Measurements from ENCODE around the gene SLC30A2. TPM values are rescaled to one million over a fixed set of nuclear protein-coding genes. Genes with fewer than 3 reads are reported as not detected.

SLC30A2 gene
- total and polyA plus RNA-seq, 10 donors, result not detected

DNA sequence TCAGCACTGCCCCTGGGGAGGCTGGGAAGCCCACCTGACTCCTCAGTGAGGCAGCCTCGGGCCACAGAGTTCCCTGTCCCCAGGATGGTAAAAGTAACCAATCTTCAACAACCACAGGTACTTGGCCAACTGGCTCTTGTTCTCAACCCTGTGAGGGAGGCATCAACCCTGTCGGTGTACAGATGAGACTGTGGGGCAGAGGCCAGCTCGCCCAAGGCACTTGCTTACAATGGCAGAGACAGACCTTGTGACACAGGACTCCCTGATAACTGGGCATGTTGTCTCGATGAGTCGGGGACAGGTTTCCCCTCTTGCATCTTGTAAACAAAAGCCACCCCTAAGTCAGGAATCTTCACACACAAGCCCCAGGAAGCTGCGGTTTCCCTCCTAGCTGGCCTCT, 8.0 kb downstream of the SLC30A2 start:
- 76 to 90% (median 80%) methylated on average over 4 to 6 of the region's 6 CpGs for WGBS, 5 donors
- TF ChIP-seq POLR2A (IDR thresholded peaks at IDR 0.05) (no peak), CTCF (IDR thresholded peaks at IDR 0.05 in 8 of 11, conservative IDR thresholded peaks at IDR 0.05 in 3 of 11) (no peak), POLR2AphosphoS5 (IDR thresholded peaks at IDR 0.05) (no peak)
- intact Hi-C loops (cut with DNase I; ENCODE audit: low total_unique reads), result loop anchor here (10.0 kb wide), 1 partner anchor 107 kb away; no protein-coding TSS in a partner anchor

GRCh38 chr1:26036756-26037281, 9.1 kb downstream of the SLC30A2 start:
- H3K27ac ChIP-seq, result peak overlapping the region in 1 of 8 donors; percentile 89
- intact Hi-C loops (cut with DNase I; ENCODE audit: low total_unique reads), result loop anchor here (10.0 kb wide), 1 partner anchor 108 kb away; no protein-coding TSS in a partner anchor
- TF ChIP-seq CTCF (IDR thresholded peaks at IDR 0.05 in 8 of 11, conservative IDR thresholded peaks at IDR 0.05 in 3 of 11), result no peak
- no peak for TF ChIP-seq POLR2AphosphoS5 (IDR thresholded peaks at IDR 0.05)
- no peaks in the 10 kb centered on the region for H3K36me3 ChIP-seq
- DNase-seq, result no peak
- peaks cover 6 to 22% (median 15%) of the 10 kb centered on the region in 6 donors for H3K4me1 ChIP-seq
- WGBS, 5 donors, result 58 to 83% (median 76%) methylated on average over 10 to 11 of the region's 11 CpGs
- no peaks in the 10 kb centered on the region for H3K9me3 ChIP-seq
- no peak overlapping the region for H3K4me3 ChIP-seq
- H3K27me3 ChIP-seq (replicated peaks in 1 of 7), result peaks cover 0 to 37% (median 4%) of the 10 kb centered on the region in 7 donors

More for the DNA sequence above, 8.0 kb downstream of the SLC30A2 start:
- no peak overlapping the region for H3K27ac ChIP-seq
- H3K36me3 ChIP-seq, result no peaks in the 10 kb centered on the region
- H3K27me3 ChIP-seq (replicated peaks in 1 of 7), result peaks cover 0 to 48% (median 7%) of the 10 kb centered on the region in 7 donors
- H3K9me3 ChIP-seq, result no peaks in the 10 kb centered on the region
- no peak for DNase-seq
- peaks cover 6 to 22% (median 15%) of the 10 kb centered on the region in 6 donors for H3K4me1 ChIP-seq
- H3K4me3 ChIP-seq, result no peak overlapping the region

- H3K36me3 ChIP-seq, result no peaks in the 10 kb centered on the region
- 11 to 15% (median 12%) methylated on average over 33 to 39 of the region's 39 CpGs for WGBS, 5 donors
- no peaks in the 10 kb centered on the region for H3K9me3 ChIP-seq
- peak overlapping the region; percentile 69 to 97 (median 84) for H3K4me3 ChIP-seq
- H3K27me3 ChIP-seq (replicated peaks in 1 of 7), result peaks cover 0 to 31% (median under 1%) of the 10 kb centered on the region in 7 donors
- peak overlapping the region; percentile 80 to 92 (median 86) for H3K27ac ChIP-seq
- DNase-seq, result peak; percentile 95
- intact Hi-C loops (cut with DNase I; ENCODE audit: low total_unique reads), result loop anchor here (10.0 kb wide), 1 partner anchor 109 kb away; no protein-coding TSS in a partner anchor
- TF ChIP-seq POLR2A (IDR thresholded peaks at IDR 0.05), result no peak
- peak; percentile 98 to 100 (median 99) for TF ChIP-seq CTCF (IDR thresholded peaks at IDR 0.05 in 8 of 11, conservative IDR thresholded peaks at IDR 0.05 in 3 of 11)
- TF ChIP-seq POLR2AphosphoS5 (IDR thresholded peaks at IDR 0.05), result peak in 1 of 3 donors; percentile 53
- peaks cover 6 to 22% (median 15%) of the 10 kb centered on the region in 6 donors for H3K4me1 ChIP-seq
Observed at GRCh38 chr1:26035959-26036755, 9.8 kb downstream of the SLC30A2 start.

Measured in spleen (tissue), 11 donors.